ENCODE data around the gene ZNF654. TPM values are rescaled to one million over a fixed set of nuclear protein-coding genes. Genes with fewer than 3 reads are reported as not detected.
A peak's percentile ranks its signal among the peaks of the same experiment; 100 is the strongest.

The ZNF654 gene
- total and polyA plus RNA-seq, 2 donors (not counting 3 experiments of a cell fraction or from before 2014, with no cell fraction given): 2.9 to 14.6 TPM

DNA sequence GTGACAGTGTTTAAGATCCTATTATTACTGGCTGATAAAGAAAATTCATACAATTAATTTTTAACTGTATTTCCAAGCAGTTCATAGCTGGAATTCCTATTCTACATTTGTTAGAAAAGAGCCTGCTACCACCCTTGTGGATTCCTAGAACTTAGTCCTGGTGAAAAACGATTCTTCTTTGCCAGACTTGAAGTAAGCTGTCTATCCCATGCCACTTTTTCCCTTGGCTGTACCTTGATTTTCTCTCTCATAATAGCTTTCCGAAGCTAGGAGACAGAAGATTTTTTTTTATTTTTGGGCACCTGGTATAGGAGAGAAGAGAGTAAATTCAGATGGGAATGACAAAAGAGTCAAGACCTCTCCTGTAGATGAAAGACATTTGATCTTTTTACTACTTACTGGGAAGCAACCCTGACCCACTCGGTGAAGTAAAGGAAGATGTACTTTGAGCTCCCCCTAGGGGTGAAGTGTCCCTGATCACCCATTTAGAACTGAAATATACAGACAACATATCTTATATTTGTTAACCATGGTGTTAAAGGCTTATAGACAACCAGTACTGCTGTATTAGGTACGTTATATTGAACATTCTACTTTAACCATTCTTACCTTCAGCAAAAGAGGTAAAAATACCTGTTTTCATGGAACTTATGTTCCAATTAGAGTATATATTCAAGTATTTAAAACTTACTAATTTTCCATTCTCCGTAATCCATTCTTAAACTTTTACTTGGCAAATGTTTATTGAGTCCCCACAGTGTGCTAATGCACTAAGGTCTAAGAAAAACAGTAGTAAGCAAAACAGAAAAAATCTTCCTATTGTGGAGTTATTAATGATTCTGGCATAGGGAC is 54.5 kb downstream of the ZNF654 start:
- no peaks in the 10 kb centered on the region for H4K20me1 ChIP-seq (replicated peaks; ENCODE audit: control insufficient read depth, extremely low read depth, insufficient read depth, low read length)
- DNase-seq (ENCODE audit: low read depth, low spot score) (peak; percentile 84), FAIRE-seq (peak; percentile 58)
- peaks cover 0 to 2% of the 10 kb centered on the region in 2 experiments for H3K36me3 ChIP-seq (ENCODE audit: control insufficient read depth in 2 of 2, extremely low read depth in 1 of 2, insufficient read depth in 2 of 2, low read length in 2 of 2)
- H3K9me3 ChIP-seq (replicated peaks; ENCODE audit: control insufficient read depth, insufficient read depth, low read length): no peaks in the 10 kb centered on the region
- H3K27ac ChIP-seq (ENCODE audit: insufficient read depth, low read depth, low read length): peak overlapping the region; percentile 3
- no TSS peak for BruUV-seq (replicated peaks)
- intact Hi-C loops (cut with micrococcal nuclease): loop anchor here (1.0 to 5.0 kb wide), 5 partner anchors 54 to 609 kb away; partner anchors contain the start of genes CGGBP1 and ZNF654
- no peaks in the 10 kb centered on the region for H3K4me1 ChIP-seq (ENCODE audit: control insufficient read depth, extremely low read depth, insufficient read depth, low read length)
- H3K9ac ChIP-seq (replicated peaks; ENCODE audit: extremely low read depth, insufficient read depth, low read length): no peak overlapping the region
- TF ChIP-seq POLR2A (IDR thresholded peaks at IDR 0.05; ENCODE audit: low read depth, low read length) (no peak), CTCF (IDR thresholded peaks at IDR 0.05; ENCODE audit: extremely low read depth in 1 of 2, insufficient read depth in 1 of 2, low read depth in 1 of 2, low read length in 2 of 2) (peak; percentile 59 to 62), EZH2 (IDR thresholded peaks at IDR 0.05; ENCODE audit: borderline replicate concordance, low read depth, low read length, severe bottlenecking) (no peak), POLR2AphosphoS5 (IDR thresholded peaks at IDR 0.05; ENCODE audit: insufficient read depth, low read depth, low read length) (no peak), MYC (IDR thresholded peaks at IDR 0.05; ENCODE audit: low read depth, low read length) (no peak), FOS (IDR thresholded peaks at IDR 0.05; ENCODE audit: borderline replicate concordance, insufficient read depth, low read length) (no peak)
- TF ChIP-seq, protein P1, sequence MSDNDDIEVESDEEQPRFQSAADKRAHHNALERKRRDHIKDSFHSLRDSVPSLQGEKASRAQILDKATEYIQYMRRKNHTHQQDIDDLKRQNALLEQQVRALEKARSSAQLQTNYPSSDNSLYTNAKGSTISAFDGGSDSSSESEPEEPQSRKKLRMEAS (IDR thresholded peaks at IDR 0.05; ENCODE audit: insufficient read depth, insufficient read length): no peak
- H2AFZ ChIP-seq (ENCODE audit: low read depth, low read length): no peak overlapping the region
- dilution Hi-C loops (cut with MboI; ENCODE audit: extremely low pct_ligation_motif_present, low sequenced_read_pairs): no loop called here
- peaks cover 22% of the 10 kb centered on the region for H3K79me2 ChIP-seq (ENCODE audit: control insufficient read depth, insufficient read depth, low read length)
- no peaks in the 10 kb centered on the region for H3K27me3 ChIP-seq (ENCODE audit: control insufficient read depth in 2 of 2, insufficient read depth in 2 of 2, low read length in 2 of 2)
- ChIA-PET POLR2A (no interaction called here), CTCF (interaction anchor here (0.6 to 6.2 kb wide), 45 partner anchors 10 to 1340 kb away, joined by 3 to 112 read pairs (median 5); partner anchors contain the start of genes C3orf38 and CGGBP1)
- no peak overlapping the region for H3K4me3 ChIP-seq (replicated peaks in 1 of 3; ENCODE audit: insufficient read depth in 1 of 3, low read depth in 1 of 3, low read length in 3 of 3)
- H3K4me2 ChIP-seq (ENCODE audit: insufficient read depth, low read length): no peak overlapping the region
- no peaks in the 10 kb centered on the region for H3K9me1 ChIP-seq (replicated peaks; ENCODE audit: control insufficient read depth, extremely low read depth, insufficient read depth, low read length)

All from endothelial cell of umbilical vein (primary cell).